H1 (cell line): Measurements from ENCODE around the gene TMBIM6. TPM values are rescaled to one million over a fixed set of nuclear protein-coding genes. Genes with fewer than 3 reads are reported as not detected.

Experiments used
- ATF2 ChIP-seq: IDR thresholded peaks from 2 replicates; pipeline ENCODE4 v1.6.1; 2012; ENCODE audit warnings: low read length, inconsistent platforms
- BACH1 ChIP-seq: IDR thresholded peaks from 2 replicates; pipeline ENCODE4 v1.6.1; 2012; ENCODE audit warnings: low read length, improper control_type of control experiment
- CHD2 ChIP-seq: IDR thresholded peaks from 2 replicates; pipeline ENCODE4 v1.6.1; 2012; ENCODE audit warnings: low read length, improper control_type of control experiment
- EP300 ChIP-seq, 2 experiments: IDR thresholded peaks; 1 replicate in 1 of 2; 2 replicates in 1 of 2; pipeline ENCODE4 v1.6.1; 2011 to 2012; ENCODE audit warnings: low read depth in 2 of 2, low read length in 2 of 2, mild to moderate bottlenecking in 2 of 2, borderline replicate concordance in 1 of 2, inconsistent platforms in 1 of 2, moderate library complexity in 1 of 2
- EZH2 ChIP-seq: fragments of 200-600 bp; sonication (generic); IDR thresholded peaks from 2 replicates; pipeline ENCODE4 v1.7.1; 2012; ENCODE audit warnings: low read depth, mild to moderate bottlenecking, moderate library complexity, low read length, inconsistent platforms; ENCODE audit not compliant: severe bottlenecking
- GTF2F1 ChIP-seq: IDR thresholded peaks from 2 replicates; pipeline ENCODE4 v1.6.1; 2012; ENCODE audit warnings: low read depth, low read length, improper control_type of control experiment, borderline replicate concordance
- NANOG ChIP-seq: IDR thresholded peaks from 2 replicates; pipeline ENCODE4 v1.6.1; 2011; ENCODE audit warnings: low read length, low read depth, mild to moderate bottlenecking, inconsistent platforms; ENCODE audit not compliant: insufficient read depth, poor library complexity, severe bottlenecking
- POU5F1 ChIP-seq: IDR thresholded peaks from 2 replicates; pipeline ENCODE4 v1.6.1; 2011; ENCODE audit warnings: low read depth, mild to moderate bottlenecking, low read length, moderate library complexity
- TEAD4 ChIP-seq: IDR thresholded peaks from 2 replicates; pipeline ENCODE4 v1.6.1; 2012; ENCODE audit warnings: low read depth, low read length, inconsistent platforms, mixed read lengths
- polyA plus RNA-seq, 7 experiments: library from polyadenylated mRNA; depleted of rRNA in 3 of 7; stranded (reverse) in 5 of 7; unstranded in 2 of 7; fragments of >200 nt in 5 of 7; fragments of 200-250 nt in 2 of 7; gene quantifications; 1 replicate in 5 of 7; 2 replicates in 1 of 7; 4 replicates in 1 of 7; pipeline versions ENCODE4 v1.2.1 to v1.2.3, GENCODE V29; 2011 to 2013; ENCODE audit warnings: missing spikeins in 2 of 7, mixed read lengths in 2 of 7
- total RNA-seq: library from RNA; stranded (reverse); fragmentation: NEBNext Ultra II Directional; extraction: Animal tissue kit (Norgen Biotek cat#: 25700); gene quantifications from 2 replicates; pipeline ENCODE4 v1.2.1, GENCODE V29; 2021
- TF ChIP-seq, protein P1 (sequence below): IDR thresholded peaks from 2 replicates; pipeline ENCODE4 v1.6.1; 2011; ENCODE audit warnings: low read depth, mild to moderate bottlenecking, low read length; ENCODE audit not compliant: insufficient read depth

The TMBIM6 gene
- total and polyA plus RNA-seq, 2 of the 8 experiments (the other 6 are each of a cell fraction or from before 2014, with no cell fraction given), result 423 to 556 TPM

GRCh38 chr12:49750027-49750995 is 9.0 kb downstream of the TMBIM6 start (continued):
- TF ChIP-seq, protein P1, sequence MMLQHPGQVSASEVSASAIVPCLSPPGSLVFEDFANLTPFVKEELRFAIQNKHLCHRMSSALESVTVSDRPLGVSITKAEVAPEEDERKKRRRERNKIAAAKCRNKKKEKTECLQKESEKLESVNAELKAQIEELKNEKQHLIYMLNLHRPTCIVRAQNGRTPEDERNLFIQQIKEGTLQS, result no peak
- TF ChIP-seq CHD2, result no peak
- no peak for TF ChIP-seq TEAD4
- no peak for TF ChIP-seq EZH2
- no peak for TF ChIP-seq ATF2
- TF ChIP-seq NANOG, result no peak
- no peak for TF ChIP-seq BACH1
- no peak for TF ChIP-seq GTF2F1
- TF ChIP-seq POU5F1, result no peak
- no peak for TF ChIP-seq EP300 (IDR thresholded peaks at IDR 0.05; ENCODE audit: borderline replicate concordance in 1 of 2, low read depth in 2 of 2, low read length in 2 of 2)
